Central memory CD4-positive, alpha-beta T cell (primary cell): Measurements from ENCODE around the gene EPHA10.
"Not testable (repeated sequence)": the region's sequence is repeated elsewhere in the genome, so short reads cannot be mapped to it uniquely, and the experiment has no call there.

Experiments used
- DNase-seq: peaks from one replicate; pipeline ENCODE4 v3.0.0; 2022
- total RNA-seq, 3 experiments: gene quantifications; one replicate each; lab custom pipeline; 2026; lab: John Stamatoyannopoulos, UW

EPHA10 gene
- 0 to 0.76 (median 0.49) reads per million in 3 experiments for total RNA-seq

DNA sequence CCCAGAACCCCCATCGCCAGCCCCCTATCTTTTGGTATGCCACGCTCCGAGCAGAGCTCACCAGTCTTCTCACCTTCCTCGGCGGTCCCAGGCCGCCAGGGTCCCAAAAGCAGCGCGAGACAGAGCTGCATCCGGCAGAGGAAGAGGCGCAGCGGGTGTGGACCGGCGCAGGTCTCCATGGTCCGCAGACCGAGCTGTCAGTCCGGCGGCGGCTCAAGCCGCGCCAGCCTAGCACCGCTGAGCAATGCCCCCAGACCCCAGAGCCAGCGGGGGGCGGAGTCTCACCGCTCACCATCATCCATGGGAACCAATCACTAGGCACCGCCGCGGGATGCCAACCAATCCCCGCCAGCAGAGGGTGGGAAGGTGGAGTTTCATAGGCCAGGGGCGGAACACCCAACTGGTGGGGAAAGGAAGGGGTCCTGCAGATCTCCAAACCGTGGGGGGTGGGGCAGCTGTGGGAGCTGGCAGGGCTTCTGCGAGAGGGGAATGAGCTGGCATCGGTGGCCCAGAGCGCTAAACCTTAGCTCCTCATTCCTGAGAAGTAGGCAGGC, at the start of gene EPHA10:
EPHA10 (minus strand) TSS at position 233 of the 554 bp plus-strand sequence; CDS start at position 179, 54 bp downstream.
- DNase-seq, result no peak

DNA sequence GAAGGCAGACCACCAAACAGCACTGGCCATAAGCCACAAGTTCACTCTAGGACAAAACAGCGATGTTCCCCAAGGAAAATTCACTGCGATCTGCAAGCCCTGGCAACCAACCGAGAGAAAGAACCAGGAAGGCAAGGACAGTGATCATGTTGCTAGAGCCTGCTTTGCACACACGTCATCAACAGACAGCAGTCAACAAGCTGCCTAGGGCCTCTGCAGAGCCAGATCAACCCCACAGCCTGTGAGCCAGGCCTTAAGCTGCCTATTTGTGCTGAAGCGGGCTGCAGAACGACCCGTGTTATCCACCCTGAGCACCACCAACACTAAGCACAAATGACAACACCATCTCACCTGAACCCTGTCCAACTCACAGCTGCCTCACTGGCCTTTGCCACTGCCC, 49.3 kb upstream of the EPHA10 start:
- no peak for DNase-seq

- no peak for DNase-seq
Observed at GRCh38 chr1:37813529-37814145, 48.7 kb upstream of the EPHA10 start.

- peak; percentile 61 for DNase-seq
Observed at GRCh38 chr1:37811027-37811655, 46.2 kb upstream of the EPHA10 start.

DNA sequence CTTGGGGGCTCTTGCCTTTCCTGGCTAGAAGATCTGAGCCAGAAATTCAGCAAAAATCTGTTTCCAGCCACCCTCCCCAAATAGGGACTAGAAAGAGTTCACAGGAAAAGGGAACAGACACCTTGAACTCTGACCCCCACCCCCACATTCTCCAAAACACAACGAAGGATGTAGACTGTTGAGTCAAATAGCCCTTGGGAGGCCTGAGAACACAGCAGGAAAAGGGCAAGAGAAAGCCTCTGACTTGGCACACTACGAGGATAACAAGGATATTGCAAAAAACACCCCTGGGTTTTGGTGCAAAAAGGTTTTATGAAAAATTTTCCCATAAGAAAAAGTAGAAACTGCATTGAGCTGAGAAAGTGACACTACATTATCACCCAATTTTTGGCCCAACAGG, 45.0 kb upstream of the EPHA10 start:
- DNase-seq, result no peak

DNA sequence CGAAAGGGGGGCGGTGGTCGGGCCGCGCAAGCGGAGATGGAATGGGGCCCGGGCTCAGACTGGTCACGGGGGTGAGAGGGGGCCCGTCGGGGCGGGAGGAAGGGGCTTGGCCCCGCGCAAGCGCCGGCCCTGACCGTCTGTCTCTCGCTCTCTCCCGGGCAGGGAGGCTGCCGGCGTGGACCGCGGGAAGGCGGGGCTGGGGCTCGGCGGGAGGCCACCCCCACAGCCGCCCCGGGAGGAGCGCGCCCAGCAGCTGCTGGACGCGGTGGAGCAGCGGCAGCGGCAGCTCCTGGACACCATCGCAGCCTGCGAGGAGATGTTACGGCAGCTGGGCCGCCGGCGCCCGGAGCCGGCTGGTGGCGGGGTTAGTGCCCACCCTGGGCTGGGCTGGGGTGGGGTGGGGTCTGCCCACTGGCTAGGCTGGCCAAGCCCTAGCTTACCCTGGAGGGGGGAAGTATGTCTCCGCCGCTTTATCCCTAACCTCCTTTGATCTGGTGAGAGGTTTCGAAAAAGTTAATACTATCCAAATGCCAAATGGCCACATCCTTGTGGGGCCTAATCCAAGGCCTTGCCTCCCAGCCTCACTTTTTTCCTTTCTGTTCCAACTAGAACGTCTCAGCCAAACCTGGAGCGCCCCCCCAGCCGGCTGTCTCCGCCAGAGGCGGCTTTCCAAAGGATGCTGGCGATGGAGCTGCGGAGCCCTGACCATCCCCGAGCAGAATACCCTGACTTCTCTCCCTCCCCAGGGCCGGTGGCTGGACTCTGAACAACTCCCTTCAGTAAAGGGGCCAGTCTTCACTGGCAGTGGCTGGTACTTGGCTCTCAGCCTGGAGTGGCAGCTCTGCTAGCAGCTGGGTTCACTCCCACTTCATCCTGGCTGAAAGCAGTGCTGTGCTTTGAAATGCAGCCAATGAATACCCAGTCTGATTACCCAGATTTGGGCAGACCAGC, 43.7 kb upstream of the EPHA10 start:
- no peak for DNase-seq

DNA sequence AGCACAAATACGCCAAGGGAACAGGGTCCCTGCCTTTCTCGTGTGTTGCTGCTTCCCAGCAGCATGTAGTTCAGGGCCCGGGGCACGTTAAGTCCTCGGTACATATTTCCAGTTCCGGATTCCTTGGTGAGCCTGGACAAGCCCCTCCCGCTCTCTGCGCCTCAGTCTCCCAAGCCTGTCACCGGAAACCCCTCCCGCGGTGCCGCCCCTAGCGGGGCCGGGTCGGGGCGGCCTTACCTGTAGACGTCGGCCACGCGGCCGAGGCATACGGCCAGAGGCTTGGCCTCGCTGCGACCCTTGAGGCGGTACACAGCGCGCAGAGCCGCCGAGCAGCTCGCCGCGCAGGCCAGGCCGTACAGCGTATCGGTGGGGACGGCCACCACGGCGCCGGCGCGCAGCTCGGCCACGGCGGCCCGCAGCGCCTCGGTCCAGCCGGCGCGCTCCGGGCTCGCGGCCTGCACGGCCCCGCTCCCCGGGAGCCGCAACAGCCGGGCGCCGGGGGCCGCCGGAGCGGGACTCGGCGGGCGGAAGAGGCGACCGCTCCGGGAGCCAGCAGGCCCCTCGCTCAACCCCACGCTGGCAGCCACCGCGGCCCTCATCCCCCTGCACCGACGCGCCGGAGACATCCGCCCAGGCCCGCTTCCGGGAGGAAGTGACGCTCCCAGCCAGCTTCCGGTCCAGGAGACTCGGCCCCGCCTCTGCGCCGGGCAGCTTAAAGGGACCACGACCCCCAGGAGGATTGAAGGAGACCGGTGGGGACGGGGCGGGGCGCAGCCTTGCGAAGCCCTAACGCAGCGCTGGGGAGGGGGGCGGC, 42.8 kb upstream of the EPHA10 start, which contains the start of the genes C1orf122 and YRDC:
C1orf122 (plus strand) TSS at position 236 of the 814 bp plus-strand sequence. CDS start 615 bp downstream, outside the sequence.
YRDC (minus strand) TSS at position 654 of the 814 bp plus-strand sequence; CDS start at position 626, 28 bp downstream.
- peak; percentile 85 for DNase-seq

GRCh38 chr1:37807220-37807554, 42.3 kb upstream of the EPHA10 start:
- DNase-seq, result no peak

GRCh38 chr1:37802439-37802838, 37.5 kb upstream of the EPHA10 start:
- no peak for DNase-seq

DNA sequence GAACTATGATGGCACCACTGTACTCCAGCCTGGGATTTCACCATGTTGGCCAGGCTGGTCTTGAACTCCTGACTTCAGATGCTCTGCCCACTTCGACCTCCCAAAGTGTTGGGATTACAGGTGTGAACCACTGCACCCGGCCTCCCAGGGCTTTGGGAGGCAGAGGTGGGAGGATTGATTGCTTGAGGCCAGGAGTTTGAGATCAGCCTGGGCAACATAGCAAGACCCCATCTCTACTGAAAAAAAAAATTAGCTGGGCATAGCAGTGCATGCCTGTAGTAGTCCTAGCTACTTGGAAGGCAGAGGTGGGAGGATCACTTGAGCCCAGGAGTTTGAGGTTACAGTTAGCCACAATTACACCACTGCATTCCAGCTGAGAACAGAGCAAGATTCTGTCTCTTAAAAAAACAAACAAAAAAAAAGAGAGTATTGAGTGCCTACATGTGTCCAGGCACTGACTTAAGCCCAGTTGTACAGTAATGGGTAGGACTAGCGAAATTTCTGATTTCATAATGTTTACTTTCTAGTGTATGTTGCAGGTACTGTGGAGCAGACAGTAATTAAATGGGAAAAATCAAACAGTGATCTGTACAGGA, 32.9 kb upstream of the EPHA10 start:
- DNase-seq, result no peak

- peak; percentile 26 for DNase-seq
Observed at GRCh38 chr1:37795340-37796125, 30.6 kb upstream of the EPHA10 start.

DNA sequence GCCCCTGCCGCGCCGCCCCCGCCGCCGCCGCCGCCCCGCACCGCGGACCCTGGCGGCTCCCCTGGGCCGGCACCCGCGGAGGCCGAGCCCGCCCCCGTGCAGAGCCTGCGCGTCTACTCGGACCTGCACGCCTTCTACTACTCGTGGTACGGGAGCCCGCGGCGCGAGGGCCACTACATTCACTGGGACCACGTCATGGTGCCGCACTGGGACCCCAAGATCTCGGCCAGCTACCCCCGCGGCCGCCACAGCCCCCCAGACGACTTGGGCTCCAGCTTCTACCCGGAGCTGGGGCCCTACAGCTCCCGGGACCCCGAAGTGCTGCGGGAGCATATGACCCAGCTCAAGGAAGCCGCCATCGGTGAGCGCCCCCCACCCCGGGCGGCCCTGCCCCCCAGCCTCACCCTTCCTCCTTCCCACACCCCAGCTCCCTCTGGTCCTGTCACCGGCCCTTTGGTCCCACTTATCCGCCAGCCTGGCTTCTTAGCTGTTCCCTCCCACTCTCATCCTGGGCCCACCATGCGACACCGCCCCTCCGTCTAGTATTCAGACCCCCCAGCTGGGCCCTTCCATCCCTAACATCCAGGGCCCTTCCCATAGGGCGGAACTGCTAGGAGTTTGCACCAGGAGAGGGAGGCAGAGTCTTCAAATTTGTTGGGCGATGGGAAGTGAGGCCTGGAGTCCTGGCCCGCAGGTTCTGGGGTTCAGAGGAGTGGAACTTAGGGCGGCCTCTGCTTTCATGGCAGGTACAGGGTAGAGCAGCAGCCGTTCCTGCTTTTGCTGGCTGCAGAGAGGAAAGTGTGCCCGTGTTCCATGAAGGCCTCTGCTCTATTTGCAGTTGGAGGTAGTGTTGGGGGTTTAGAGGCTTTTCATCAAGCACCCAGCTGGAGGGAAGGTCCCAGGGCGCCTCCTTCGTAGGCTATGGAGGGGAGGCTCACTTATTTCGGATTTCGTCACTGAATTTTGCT, 29.7 kb upstream of the EPHA10 start:
- no peak for DNase-seq

DNA sequence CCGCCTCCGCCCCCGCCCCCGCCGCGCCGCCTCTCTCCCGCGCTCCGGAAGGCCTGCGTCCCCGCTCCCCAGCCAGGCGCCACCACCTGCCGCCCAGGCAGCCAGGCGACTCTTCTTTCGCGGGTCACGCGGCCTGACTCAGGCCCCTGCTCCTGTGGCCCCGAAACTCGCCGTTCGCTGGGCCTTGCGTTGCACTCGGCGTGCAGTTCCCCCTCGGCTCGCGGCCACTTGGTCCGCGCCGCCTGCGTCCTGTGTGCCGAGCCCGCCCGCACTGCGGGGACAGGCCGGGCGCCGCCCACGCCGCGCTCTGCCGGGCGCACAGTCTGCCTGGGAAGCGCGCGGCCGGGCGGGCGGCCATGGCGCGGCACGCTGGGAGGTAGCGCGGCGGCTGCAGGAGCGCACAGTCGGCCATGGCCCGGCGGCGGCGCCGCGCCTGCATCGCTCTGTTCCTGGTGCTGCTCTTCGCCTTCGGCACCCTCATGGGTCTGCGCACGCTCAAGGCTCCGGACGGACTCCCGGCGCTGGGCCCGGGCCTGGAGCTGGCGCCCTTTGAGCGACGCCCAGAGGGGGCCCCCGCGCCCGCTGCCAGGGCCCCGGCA, 29.0 kb upstream of the EPHA10 start, which contains the start of gene MANEAL:
MANEAL (plus strand) TSS at position 75 of the 599 bp plus-strand sequence; CDS start at position 411, 336 bp downstream.
- peak; percentile 12 for DNase-seq

DNA sequence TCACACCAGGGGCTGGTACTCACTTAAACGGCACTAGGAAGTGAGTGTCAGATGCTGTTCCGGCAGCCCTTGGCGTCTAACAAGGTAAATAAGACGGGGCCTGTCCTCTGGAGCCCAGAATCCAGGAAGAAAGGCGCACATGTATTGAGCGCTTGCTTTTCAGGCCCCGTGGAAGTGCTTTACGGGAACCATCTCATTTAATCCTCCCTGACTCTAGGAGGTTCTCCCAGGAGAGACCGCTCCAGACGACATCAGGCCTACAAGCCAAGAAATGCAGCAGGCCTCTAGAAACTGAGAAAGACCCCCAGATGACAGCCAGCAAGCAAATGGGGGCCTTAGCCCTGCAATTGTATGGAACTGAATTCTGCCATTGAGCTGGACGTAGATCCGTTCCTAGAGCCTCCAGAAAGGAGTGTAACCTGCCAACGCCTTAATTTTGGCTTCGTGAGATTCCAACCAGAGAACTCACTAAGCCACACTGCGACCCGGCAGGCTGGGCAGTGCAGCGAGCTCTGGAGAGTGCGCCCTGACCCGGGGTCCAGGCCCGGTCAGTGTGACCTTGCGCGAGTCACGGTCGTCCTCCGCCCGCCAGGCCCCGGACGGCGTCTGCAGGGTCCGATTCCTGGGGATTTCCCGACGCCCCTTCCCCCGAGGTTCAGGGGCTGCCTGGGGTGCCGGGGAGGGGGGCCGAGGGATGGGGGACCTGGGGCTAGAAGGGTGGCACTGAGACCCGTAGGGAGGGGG, 28.2 kb upstream of the EPHA10 start:
- no peak for DNase-seq

DNA sequence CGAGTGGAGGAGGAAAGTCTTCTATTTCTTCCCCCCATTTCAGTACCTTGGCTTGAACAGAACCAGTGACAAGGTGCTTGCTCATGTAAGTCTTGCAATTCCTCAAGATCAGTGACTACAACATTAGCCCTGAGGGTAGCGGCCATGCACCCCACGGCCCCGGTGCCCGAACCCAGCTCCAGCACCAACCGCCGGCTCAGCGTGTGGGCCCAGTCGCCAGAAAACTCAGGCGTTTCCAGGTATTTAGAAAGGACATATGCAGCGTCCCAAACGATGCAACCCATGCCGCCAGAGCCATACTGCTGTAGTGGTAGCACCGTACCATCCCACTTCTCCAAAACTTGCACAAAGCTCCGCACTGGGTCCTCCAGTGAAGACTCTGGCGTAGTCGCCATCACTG, 17.6 kb upstream of the EPHA10 start:
- DNase-seq, result no peak

DNA sequence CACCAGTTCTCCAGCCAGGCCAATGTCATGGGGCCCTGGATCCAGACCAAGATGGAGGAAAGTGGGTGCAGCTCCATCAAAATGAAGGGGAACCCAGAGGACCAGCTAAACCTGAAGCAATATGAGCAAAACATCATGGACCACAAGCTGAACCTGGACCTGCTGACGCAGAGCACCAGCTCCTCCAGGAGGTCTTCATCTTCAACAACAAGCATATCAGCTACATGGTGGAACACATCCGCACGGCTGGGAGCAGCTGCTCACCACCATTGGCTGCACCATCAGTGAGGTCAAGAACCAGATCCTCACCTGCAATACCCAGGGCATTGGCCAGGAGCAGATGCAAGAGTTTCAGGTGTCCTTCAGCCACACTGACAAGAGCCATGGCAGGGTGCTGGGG, 13.7 kb upstream of the EPHA10 start:
- DNase-seq, result no peak

GRCh38 chr1:37776946-37777516, 12.1 kb upstream of the EPHA10 start:
- no peak for DNase-seq

DNA sequence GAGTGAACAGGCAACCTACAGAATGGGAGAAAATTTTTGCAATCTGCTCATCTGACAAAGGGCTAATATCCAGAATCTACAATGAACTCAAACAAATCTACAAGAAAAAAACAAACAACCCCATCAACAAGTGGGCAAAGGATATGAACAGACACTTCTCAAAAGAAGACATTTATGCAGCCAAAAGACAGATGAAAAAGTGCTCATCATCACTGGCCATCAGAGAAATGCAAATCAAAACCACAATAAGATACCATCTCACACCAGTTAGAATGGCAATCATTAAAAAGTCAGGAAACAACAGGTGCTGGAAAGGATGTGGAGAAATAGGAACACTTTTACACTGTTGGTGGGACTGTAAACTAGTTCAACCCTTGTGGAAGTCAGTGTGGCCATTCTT, 6.5 kb upstream of the EPHA10 start:
- not testable (repeated sequence) for DNase-seq
